ENCODE measurements around the gene HHLA2.

- TF ChIP-seq TCF4 (CRISPR knock-in tag; IDR thresholded peaks at IDR 0.05; ENCODE audit: borderline replicate concordance) (no peak), PPARA (CRISPR knock-in tag; IDR thresholded peaks at IDR 0.05; ENCODE audit: borderline replicate concordance) (no peak), POU6F1 (CRISPR knock-in tag; IDR thresholded peaks at IDR 0.05; ENCODE audit: borderline replicate concordance, low read depth) (no peak), RARB (CRISPR knock-in tag; IDR thresholded peaks at IDR 0.05) (no peak), TOX (CRISPR knock-in tag; IDR thresholded peaks at IDR 0.05; ENCODE audit: borderline replicate concordance) (no peak), ZFP3 (CRISPR knock-in tag; IDR thresholded peaks at IDR 0.05) (no peak), ZC3H10 (CRISPR knock-in tag; IDR thresholded peaks at IDR 0.05) (no peak), PATZ1 (CRISPR knock-in tag; IDR thresholded peaks at IDR 0.05; ENCODE audit: borderline replicate concordance) (no peak), CREB5 (CRISPR knock-in tag; IDR thresholded peaks at IDR 0.05; ENCODE audit: low read depth) (no peak), GLIS3 (CRISPR knock-in tag; IDR thresholded peaks at IDR 0.05) (no peak), ZNF8 (CRISPR knock-in tag; IDR thresholded peaks at IDR 0.05) (no peak), OSR1 (CRISPR knock-in tag; IDR thresholded peaks at IDR 0.05) (no peak), CSRNP3 (CRISPR knock-in tag; IDR thresholded peaks at IDR 0.05) (no peak)
Measured at GRCh38 chr3:108406063-108406660, 109.8 kb downstream of the HHLA2 start.

Measured in SK-N-SH treated with all-trans-retinoic acid at 6 μM for 48 hours (cell line).